Activated CD8-positive, alpha-beta memory T cell treated with anti-CD3 and anti-CD28 coated beads, Interleukin-2, amount 50 U/mL, for 1 hour (primary cell): ENCODE results near the gene TAPT1.
"Not testable (repeated sequence)": the region's sequence is repeated elsewhere in the genome, so short reads cannot be mapped to it uniquely, and the experiment has no call there.

ENCODE experiments used
- DNase-seq: peaks from one replicate; pipeline ENCODE4 v3.0.0-alpha.2; 2020; ENCODE audit errors: extremely low read depth

The TAPT1 gene

GRCh38 chr4:16225863-16226815 lies at the start of gene TAPT1:
Gene TAPT1 (minus strand): TSS chr4:16226471. CDS start chr4:16226457, 14 bp downstream.
- DNase-seq, result peak; percentile 28

GRCh38 chr4:16271411-16271810 lies 45.1 kb upstream of the TAPT1 start:
- no peak for DNase-seq

GRCh38 chr4:16270454-16271328 lies 44.4 kb upstream of the TAPT1 start:
- DNase-seq, result no peak

- not testable (repeated sequence) for DNase-seq
These were observed 43.6 kb upstream of the TAPT1 start for GRCh38 chr4:16269742-16270453.

- DNase-seq, result no peak
These were observed 43.0 kb upstream of the TAPT1 start for GRCh38 chr4:16269240-16269639.

- DNase-seq, result no peak
These were observed 42.0 kb upstream of the TAPT1 start for GRCh38 chr4:16268290-16268689.

GRCh38 chr4:16267639-16268038 lies 41.4 kb upstream of the TAPT1 start:
- DNase-seq, result no peak

GRCh38 chr4:16265820-16266219 lies 39.5 kb upstream of the TAPT1 start:
- no peak for DNase-seq

GRCh38 chr4:16264798-16265197 lies 38.5 kb upstream of the TAPT1 start:
- no peak for DNase-seq

GRCh38 chr4:16263056-16263455 lies 36.8 kb upstream of the TAPT1 start:
- DNase-seq, result no peak

GRCh38 chr4:16262188-16262587 lies 35.9 kb upstream of the TAPT1 start:
- no peak for DNase-seq

GRCh38 chr4:16261313-16261878 lies 35.1 kb upstream of the TAPT1 start:
- no peak for DNase-seq

- no peak for DNase-seq
These were observed 33.6 kb upstream of the TAPT1 start for GRCh38 chr4:16259889-16260246.

GRCh38 chr4:16259241-16259888 lies 33.1 kb upstream of the TAPT1 start:
- no peak for DNase-seq

GRCh38 chr4:16257611-16258010 lies 31.3 kb upstream of the TAPT1 start:
- DNase-seq, result no peak

GRCh38 chr4:16256343-16256742 lies 30.1 kb upstream of the TAPT1 start:
- DNase-seq, result no peak

- no peak for DNase-seq
These were observed 29.5 kb upstream of the TAPT1 start for GRCh38 chr4:16255730-16256129.

- DNase-seq, result no peak
These were observed 27.1 kb upstream of the TAPT1 start for GRCh38 chr4:16253127-16253960.

- no peak for DNase-seq
These were observed 24.5 kb upstream of the TAPT1 start for GRCh38 chr4:16250661-16251365.

GRCh38 chr4:16248605-16249004 lies 22.3 kb upstream of the TAPT1 start:
- no peak for DNase-seq
